K562 (cell line): ENCODE data around the gene OXT. TPM values are rescaled to one million over a fixed set of nuclear protein-coding genes. Genes with fewer than 3 reads are reported as not detected.
A peak's percentile ranks its signal among the peaks of the same experiment; 100 is the strongest.

Experiments
- ATAC-seq: fragments of 200-7000 bp; cut with Tn5 transposase; 3 replicates; pipeline ENCODE4 v1.9.1; 2020; ENCODE audit warnings: moderate library complexity
- BruUV-seq: library from RNA; stranded (reverse); fragments of 400-500 nt; replicated peaks from 2 replicates; lab custom pipeline; 2021; lab: Mats Ljungman, UMichigan
- CTCF ChIA-PET: fragments of 300-600 bp; formaldehyde crosslinking; extraction: SDS; loops from one replicate; lab custom pipeline; 2021; ENCODE audit warnings: low intra/inter-chr PET ratio; lab: Yijun Ruan, JAX
- POLR2A ChIA-PET: fragments of 300-600, 350-650 bp; sonication (Branson Sonifier 250); formaldehyde crosslinking; extraction: SDS; loops from one replicate; lab custom pipeline; 2021; ENCODE audit warnings: antibody characterized with exemption, inconsistent platforms; lab: Yijun Ruan, JAX
- DNase-seq, 4 experiments: peaks; one replicate each; pipeline versions ENCODE4 v3.0.0 to v3.0.0-alpha.2; 2011 to 2018; ENCODE audit warnings: low spot score in 3 of 4, mixed read lengths in 3 of 4; ENCODE audit errors: extremely low read depth in 1 of 4
- FAIRE-seq: peaks from 2 replicates; lab custom pipeline; 2011; peaks lifted over from hg19 to GRCh38; lab: Jason Lieb, UNC
- H2AFZ ChIP-seq: 2 replicates; pipeline ENCODE4 v1.6.0; 2011; ENCODE audit warnings: low read depth, low read length, control low read depth, inconsistent platforms
- H3K27ac ChIP-seq: fragments of 200-600 bp; 3 replicates; pipeline ENCODE4 v1.8.0; 2011; ENCODE audit warnings: low read depth, mild to moderate bottlenecking, control low read depth, inconsistent platforms, low read length, moderate library complexity, mixed read lengths; ENCODE audit errors: extremely low read depth
- H3K27me3 ChIP-seq, 2 experiments: fragments of 300-600 bp in 1 of 2; 2 replicates in 1 of 2; 3 replicates in 1 of 2; pipeline versions ENCODE4 v1.6.0 to v1.8.0; 2011; ENCODE audit warnings: inconsistent platforms in 2 of 2, low read length in 2 of 2, mild to moderate bottlenecking in 1 of 2, mixed read lengths in 1 of 2, moderate library complexity in 1 of 2; ENCODE audit not compliant: control insufficient read depth in 2 of 2, insufficient read depth in 2 of 2
- H3K36me3 ChIP-seq: fragments of 300-600 bp; 3 replicates; pipeline ENCODE4 v1.8.0; 2011; ENCODE audit warnings: mild to moderate bottlenecking, low read length, inconsistent platforms; ENCODE audit not compliant: control insufficient read depth, insufficient read depth
- H3K4me1 ChIP-seq, 2 experiments: fragments of 200-600 bp in 1 of 2; replicated peaks in 1 of 2; 2 replicates in 1 of 2; 3 replicates in 1 of 2; pipeline versions ENCODE4 v1.5.1 to v1.8.0; 2011; ENCODE audit warnings: inconsistent platforms in 2 of 2, low read length in 2 of 2, mild to moderate bottlenecking in 1 of 2, mixed read lengths in 1 of 2, moderate library complexity in 1 of 2; ENCODE audit not compliant: control insufficient read depth in 2 of 2, insufficient read depth in 2 of 2
- H3K4me2 ChIP-seq: 2 replicates; pipeline ENCODE4 v1.6.1; 2011; ENCODE audit warnings: low read length, control low read depth, inconsistent platforms, mixed read lengths; ENCODE audit not compliant: insufficient read depth
- H3K4me3 ChIP-seq: fragments of 200-600 bp; sonication (generic), shearing (Covaris generic); 2 replicates; pipeline ENCODE4 v1.5.1; 2016; ENCODE audit warnings: control low read depth, inconsistent platforms
- H3K79me2 ChIP-seq: fragments of 200-600 bp; 3 replicates; pipeline ENCODE4 v1.8.0; 2011; ENCODE audit warnings: low read length, inconsistent platforms; ENCODE audit not compliant: control insufficient read depth, insufficient read depth
- H3K9ac ChIP-seq, 2 experiments: 2 replicates each; pipeline versions ENCODE4 v1.6.0 to v1.6.1; 2011; ENCODE audit warnings: low read depth in 2 of 2, low read length in 2 of 2, control low read depth in 1 of 2, inconsistent platforms in 1 of 2, mild to moderate bottlenecking in 1 of 2, mixed read lengths in 1 of 2; ENCODE audit not compliant: insufficient read depth in 1 of 2
- H3K9me1 ChIP-seq: one replicate; pipeline ENCODE4 v1.6.0; 2011; ENCODE audit warnings: inconsistent platforms, mild to moderate bottlenecking, low read length, moderate library complexity; ENCODE audit not compliant: control insufficient read depth, insufficient read depth
- H3K9me3 ChIP-seq: replicated peaks from 2 replicates; pipeline ENCODE4 v1.5.1; 2011; ENCODE audit warnings: low read depth, low read length, inconsistent platforms; ENCODE audit not compliant: control insufficient read depth, insufficient read depth
- H4K20me1 ChIP-seq: replicated peaks from 2 replicates; pipeline ENCODE4 v1.6.1; 2011; ENCODE audit warnings: low read length, inconsistent platforms, mixed read lengths; ENCODE audit not compliant: control insufficient read depth, insufficient read depth
- ATF2 ChIP-seq: sonication (generic); formaldehyde crosslinking; IDR thresholded peaks from 2 replicates; pipeline ENCODE4 v1.8.1; 2022; ENCODE audit warnings: missing genetic modification reagents
- CUX1 ChIP-seq: fragments of 200-800 bp; sonication (Bioruptor generic); IDR thresholded peaks from 2 replicates; pipeline ENCODE4 v1.6.1; 2016; ENCODE audit warnings: missing genetic modification characterization, missing compliant biosample characterization
- FOXA1 ChIP-seq: fragments of 450-650 bp; IDR thresholded peaks from 2 replicates; pipeline ENCODE4 v1.6.1; 2016; ENCODE audit warnings: mild to moderate bottlenecking, borderline replicate concordance
- SREBF1 ChIP-seq: fragments of 150-350 bp; IDR thresholded peaks from 2 replicates; pipeline ENCODE4 v1.6.1; 2014; ENCODE audit warnings: antibody characterized with exemption, low read depth, low read length, borderline replicate concordance
- SRSF9 ChIP-seq: fragments of 200-400 bp; formaldehyde crosslinking; IDR thresholded peaks from 2 replicates; pipeline ENCODE4 v1.6.1; 2017; ENCODE audit warnings: low read depth, low read length, borderline replicate concordance
- U2AF2 ChIP-seq: fragments of 200-400 bp; formaldehyde crosslinking; optimal IDR thresholded peaks from 2 replicates; pipeline ENCODE3; 2017; ENCODE audit warnings: low read depth, mild to moderate bottlenecking, low read length
- ZNF121 ChIP-seq: sonication (generic); formaldehyde crosslinking; conservative IDR thresholded peaks from 2 replicates; pipeline ENCODE4 v1.8.0; 2022; ENCODE audit warnings: missing genetic modification reagents
- WGBS: fragments of 100-300 bp; shearing (Covaris generic); methylation state at CpG from one replicate; pipeline ENCODE4 v1.1.6; 2016; ENCODE audit warnings: low coverage, mixed read lengths; ENCODE audit not compliant: insufficient coverage; ENCODE audit errors: missing lambda C conversion rate; 5-methylcytosine and 5-hydroxymethylcytosine counted together
- in situ Hi-C: fragments of 300-500 bp; cut with MboI; formaldehyde crosslinking; loops from 4 replicates; pipeline ENCODE4 v1.15.0; 2018; ENCODE audit warnings: inconsistent platforms, mixed read lengths
- intact Hi-C: fragments of 100-400 bp; cut with micrococcal nuclease; formaldehyde crosslinking; loops from 2 replicates; pipeline ENCODE4 v1.14.2; 2022
- polyA plus RNA-seq, 8 experiments: library from polyadenylated mRNA; depleted of rRNA in 4 of 8; stranded (reverse) in 5 of 8; unstranded in 3 of 8; fragments of >200 nt; fragmentation: Nextera tagmentation in 2 of 8; fragmentation: Illumina TruSeq in 1 of 8; extraction: Ambion mirVana in 2 of 8; extraction: Trizol in 1 of 8; gene quantifications; 2 replicates each; pipeline versions ENCODE4 v1.2.1 to v1.2.3, GENCODE V29; 2011 to 2014; ENCODE audit warnings: inconsistent platforms in 1 of 8, missing spikeins in 1 of 8
- total RNA-seq, 7 experiments: library from RNA; depleted of rRNA in 6 of 7; stranded (reverse); fragments of >200 nt in 6 of 7; fragmentation: Illumina TruSeq in 2 of 7; extraction: Trizol in 2 of 7; gene quantifications; 2 replicates each; pipeline versions ENCODE4 v1.2.1 to v1.2.3, GENCODE V29; 2011 to 2021; ENCODE audit warnings: low replicate concordance in 1 of 7

The OXT gene
- total and polyA plus RNA-seq, 9 of the 15 experiments (the other 6 are each of a cell fraction or from before 2014, with no cell fraction given): not detected

- H3K36me3 ChIP-seq: no peaks in the 10 kb centered on the region; the same call in 2 of the 3 replicates
- in situ Hi-C loops: no loop called here
- CTCF ChIA-PET: no interaction called here
- H3K9ac ChIP-seq: no peak overlapping the region
- no peak for ATAC-seq
- H3K9me1 ChIP-seq: no peaks in the 10 kb centered on the region
- no peak overlapping the region for H2AFZ ChIP-seq
- 33% methylated on average over 6 of the region's 7 CpGs for WGBS
- no peak for FAIRE-seq
- H3K4me1 ChIP-seq: peaks cover 0 to 3% of the 10 kb centered on the region in 2 experiments; a peak in 2 of 5 replicates
- H3K4me3 ChIP-seq: no peak overlapping the region
- no TSS peak for BruUV-seq
- no peak for DNase-seq
- H3K79me2 ChIP-seq: no peaks in the 10 kb centered on the region
- no peaks in the 10 kb centered on the region for H3K27me3 ChIP-seq
- no peaks in the 10 kb centered on the region for H3K9me3 ChIP-seq
- POLR2A ChIA-PET: interaction anchor here (0.6 to 1.3 kb wide), 2 partner anchors 13 to 366 kb away, joined by 3 to 4 read pairs; no protein-coding TSS in a partner anchor
- H4K20me1 ChIP-seq: no peaks in the 10 kb centered on the region
- H3K27ac ChIP-seq: no peak overlapping the region
- H3K4me2 ChIP-seq: no peak overlapping the region
- intact Hi-C loops: no loop called here
- no peak for TF ChIP-seq FOXA1
- 0 out of 2 replicates have a peak, but pooled peaks have one; percentile 6 for TF ChIP-seq ZNF121
Measured at GRCh38 chr20:3100480-3100879, 29.1 kb downstream of the OXT start.

GRCh38 chr20:3101251-3101650 lies 29.8 kb downstream of the OXT start:
- no peak overlapping the region for H3K27ac ChIP-seq
- ChIA-PET CTCF (no interaction called here), POLR2A (no interaction called here)
- ATAC-seq: no peak
- no peak overlapping the region for H3K4me2 ChIP-seq
- no peak for DNase-seq
- H3K9ac ChIP-seq: no peak overlapping the region
- H3K36me3 ChIP-seq: no peaks in the 10 kb centered on the region; the same call in 2 of the 3 replicates
- intact Hi-C loops (no loop called here), in situ Hi-C loops (no loop called here)
- FAIRE-seq: no peak
- H4K20me1 ChIP-seq: no peaks in the 10 kb centered on the region
- H3K9me1 ChIP-seq: no peaks in the 10 kb centered on the region
- 63% methylated on average over 4 of the region's 6 CpGs for WGBS
- H3K9me3 ChIP-seq: no peaks in the 10 kb centered on the region
- no peak overlapping the region for H3K4me3 ChIP-seq
- H3K79me2 ChIP-seq: no peaks in the 10 kb centered on the region
- peaks cover 0 to 3% of the 10 kb centered on the region in 2 experiments; a peak in 1 of 5 replicates for H3K4me1 ChIP-seq
- no TSS peak for BruUV-seq
- H3K27me3 ChIP-seq: no peaks in the 10 kb centered on the region
- H2AFZ ChIP-seq: no peak overlapping the region
- TF ChIP-seq ATF2 (CRISPR knock-in tag) (no peak), SREBF1 (no peak), CUX1 (CRISPR knock-in tag) (no peak), SRSF9 (no peak), U2AF2 (no peak)
